ENCODE data around the gene PDZD11.
"Not testable (repeated sequence)": the region's sequence is repeated elsewhere in the genome, so short reads cannot be mapped to it uniquely, and the experiment has no call there.

PDZD11 gene

DNA sequence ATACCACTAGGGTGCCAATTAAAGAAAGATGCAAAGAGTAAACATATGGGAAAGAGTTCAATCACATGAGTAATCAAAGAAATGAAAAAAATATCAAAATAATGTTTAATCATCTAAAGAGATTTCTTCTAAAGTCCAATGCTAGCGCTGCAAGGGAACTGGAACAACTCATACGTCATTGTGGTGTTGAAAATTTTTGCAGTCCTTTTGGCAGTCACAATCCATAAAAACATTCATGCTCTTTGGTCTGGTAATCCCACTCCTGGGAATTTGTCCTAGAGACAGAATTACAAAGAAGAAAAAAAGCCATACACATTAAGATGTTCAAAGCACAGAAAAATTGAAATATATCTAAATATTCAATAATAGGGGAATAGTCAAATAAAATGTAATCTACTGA lies 34.3 kb downstream of the PDZD11 start:
- DNase-seq = no peak

- no peak for DNase-seq
These were observed 34.8 kb downstream of the PDZD11 start for GRCh38 chrX:70254909-70255308.

GRCh38 chrX:70254063-70254400 lies 35.7 kb downstream of the PDZD11 start:
- no peak for DNase-seq

GRCh38 chrX:70253377-70254062 lies 36.2 kb downstream of the PDZD11 start:
- DNase-seq = no peak

GRCh38 chrX:70252491-70252890 lies 37.2 kb downstream of the PDZD11 start:
- DNase-seq = no peak

GRCh38 chrX:70247252-70247651 lies 42.5 kb downstream of the PDZD11 start:
- no peak for DNase-seq

DNA sequence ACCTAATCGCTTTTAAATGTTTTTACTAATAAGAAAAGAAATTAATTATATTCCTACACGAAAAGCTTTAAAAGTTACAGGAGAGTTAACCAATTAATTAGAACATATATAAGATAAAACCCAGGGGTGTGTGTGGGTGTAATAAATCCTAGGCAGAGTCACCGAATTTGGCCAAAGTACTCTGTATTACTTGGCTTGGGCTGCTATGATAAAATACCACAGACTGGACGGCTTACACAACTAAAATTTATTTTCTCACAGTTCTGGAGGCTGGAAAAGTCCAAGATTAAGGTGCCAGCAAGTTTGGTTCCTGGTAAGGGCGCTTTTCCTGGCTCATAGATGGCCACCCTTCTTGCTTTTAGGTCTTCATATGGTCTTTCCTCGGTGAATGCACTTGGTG lies 44.8 kb downstream of the PDZD11 start:
- no peak for DNase-seq

GRCh38 chrX:70243601-70244000 lies 46.1 kb downstream of the PDZD11 start:
- not testable (repeated sequence) for DNase-seq

DNA sequence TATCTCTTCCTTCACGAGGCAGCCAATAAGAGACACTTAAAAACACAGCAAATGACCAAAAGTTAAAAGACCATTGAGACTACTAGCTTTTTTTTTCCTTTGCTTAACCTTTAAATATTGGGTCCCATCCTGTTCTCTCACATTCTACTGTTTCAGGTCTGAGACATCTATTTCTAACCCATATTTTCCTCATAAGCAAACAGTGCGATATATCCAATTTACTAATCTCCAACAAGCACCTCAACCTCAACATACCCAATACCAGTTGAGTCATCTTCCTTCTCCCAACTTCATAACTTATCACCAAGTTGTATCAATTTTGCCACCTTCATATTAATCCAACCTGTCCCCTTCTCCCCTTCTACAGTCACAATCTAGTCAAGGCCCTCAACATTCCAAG lies 48.2 kb downstream of the PDZD11 start:
- no peak for DNase-seq

DNA sequence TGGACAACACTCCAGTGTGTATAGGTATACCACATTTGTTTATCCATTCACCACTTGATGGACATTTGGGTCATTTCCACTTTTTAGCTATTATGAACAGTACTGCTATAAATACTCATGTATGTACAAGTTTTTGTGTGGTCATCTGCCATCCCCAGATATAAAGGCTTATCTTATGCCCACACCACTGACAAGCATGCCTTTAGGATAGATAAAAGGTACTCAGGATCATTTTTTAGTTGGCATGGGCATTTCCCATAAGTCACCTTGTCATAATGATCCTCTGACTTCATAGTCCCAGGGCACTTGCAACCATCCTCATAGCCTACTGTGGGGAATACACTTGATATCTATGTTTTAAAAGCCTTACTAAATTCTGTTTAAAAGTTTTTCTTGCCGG lies 49.0 kb downstream of the PDZD11 start:
- no peak for DNase-seq

Data from activated CD4-positive, alpha-beta T cell treated with anti-CD3 and anti-CD28 coated beads, Interleukin-2, amount 50 U/mL, for 1 hour (primary cell).